Measurements from ENCODE around the gene GMDS. TPM values are rescaled to one million over a fixed set of nuclear protein-coding genes. Genes with fewer than 3 reads are reported as not detected.

The GMDS gene
- total RNA-seq, 1 donor from 2014 or later: 12.6 TPM

GRCh38 chr6:1890071-1890470, 355.3 kb downstream of the GMDS start:
- peak; percentile 12 for DNase-seq

DNA sequence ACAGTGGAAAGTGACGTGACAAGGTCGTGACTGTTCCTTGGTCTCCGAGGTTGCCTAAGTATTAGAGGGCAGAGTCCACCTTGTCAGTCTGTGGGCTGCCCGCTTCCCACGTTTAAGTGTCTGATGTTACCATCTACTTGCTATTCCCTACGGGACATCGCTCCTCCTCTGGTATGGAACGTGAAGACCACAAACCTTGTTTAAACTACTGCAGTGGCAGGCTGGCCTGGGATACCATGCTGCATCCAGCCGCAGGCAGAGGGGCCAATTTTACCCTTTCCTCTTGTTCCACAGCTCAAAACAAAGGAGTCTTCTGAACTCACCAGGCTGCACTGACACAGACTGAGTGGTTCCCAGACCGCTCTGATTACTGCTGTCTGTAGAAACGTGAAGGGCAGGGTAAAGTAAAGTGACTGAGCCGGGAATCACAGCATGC, 359.8 kb downstream of the GMDS start:
- no peak for DNase-seq

DNA sequence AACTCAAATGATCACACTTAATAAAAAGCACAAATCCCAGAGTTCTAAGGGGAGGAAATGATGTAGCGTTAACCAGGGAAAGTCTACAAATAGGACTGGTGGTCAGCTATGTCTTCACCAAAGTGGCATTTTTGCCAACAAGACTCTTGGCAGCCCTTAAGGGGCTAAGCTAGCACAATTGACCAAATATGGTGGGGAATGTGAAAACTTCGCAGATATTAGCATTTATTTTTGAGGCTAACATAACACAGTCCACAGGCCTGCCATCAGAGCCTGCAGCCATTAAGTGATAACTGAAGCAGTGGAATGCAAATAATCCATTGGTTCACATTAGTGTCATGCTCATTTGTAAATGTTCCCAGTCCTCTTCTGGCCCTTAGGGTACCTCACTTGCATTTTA, 361.1 kb downstream of the GMDS start:
- no peak for DNase-seq

GRCh38 chr6:1878330-1878729, 367.1 kb downstream of the GMDS start:
- no peak for DNase-seq

GRCh38 chr6:1873781-1874180, 371.6 kb downstream of the GMDS start:
- DNase-seq: no peak

DNA sequence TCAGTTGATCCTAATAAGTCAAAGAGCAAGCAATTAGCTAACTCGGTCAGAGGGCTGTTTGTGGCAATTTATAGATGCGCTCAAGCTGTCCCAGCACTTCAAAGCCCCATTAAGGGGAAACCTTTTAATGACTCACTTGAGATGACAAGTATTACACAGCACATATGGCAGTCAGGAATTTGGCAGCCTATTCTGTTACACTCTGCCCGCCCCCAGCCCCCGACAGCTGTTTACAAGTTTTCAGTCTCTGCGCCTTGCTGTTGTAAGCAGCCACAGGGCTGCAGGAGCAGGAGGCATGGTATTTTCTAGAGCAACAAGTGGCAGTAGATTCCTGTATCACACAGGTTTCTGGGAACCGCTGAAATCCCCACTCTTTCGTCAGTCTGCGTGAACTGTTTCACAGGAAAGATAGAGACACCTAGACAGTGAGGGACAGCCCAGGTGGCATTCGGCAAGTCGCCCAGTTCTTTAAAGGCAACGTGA, 372.7 kb downstream of the GMDS start:
- peak; percentile 25 for DNase-seq

- DNase-seq: no peak
Measured at GRCh38 chr6:1871724-1872315, 373.6 kb downstream of the GMDS start.

DNA sequence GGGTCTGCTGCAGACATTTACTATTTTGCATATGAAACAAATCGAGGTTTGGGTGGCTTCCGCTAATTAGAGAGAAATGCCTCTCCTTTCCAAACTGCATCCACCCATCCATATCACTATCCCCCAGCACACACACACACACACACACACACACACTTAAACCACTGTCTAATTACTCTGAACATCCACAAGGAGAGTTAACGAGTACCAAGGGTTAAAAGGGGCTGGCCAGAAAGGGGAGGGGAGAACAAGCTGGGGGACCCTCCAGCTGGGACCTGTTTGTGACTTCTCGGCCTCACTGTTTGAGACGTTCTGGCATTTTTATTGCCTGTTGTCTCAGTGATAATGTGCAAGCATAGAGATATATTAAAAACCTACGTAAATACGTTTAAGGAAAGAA, 374.5 kb downstream of the GMDS start:
- DNase-seq: no peak

DNA sequence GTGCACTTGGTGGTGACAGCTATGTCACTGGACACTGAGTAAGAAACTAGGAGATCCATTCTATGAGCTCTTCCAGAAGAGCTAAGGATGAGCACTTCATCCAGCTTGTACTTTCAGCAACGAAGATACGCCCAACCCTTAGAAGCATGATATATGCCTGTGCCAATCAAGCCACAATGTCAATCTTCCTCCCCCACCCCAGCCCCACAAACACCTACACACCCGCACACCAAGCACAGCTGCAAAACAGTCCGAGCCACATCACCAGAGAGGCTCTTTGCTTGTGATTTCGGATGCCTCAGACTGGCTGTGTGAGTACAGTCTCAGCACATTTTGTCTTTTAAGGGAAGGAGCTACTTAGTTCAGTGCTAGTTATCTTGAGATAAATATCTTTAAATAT, 375.2 kb downstream of the GMDS start:
- DNase-seq: no peak

- no peak for DNase-seq
Measured at GRCh38 chr6:1869769-1870168, 375.6 kb downstream of the GMDS start.

DNA sequence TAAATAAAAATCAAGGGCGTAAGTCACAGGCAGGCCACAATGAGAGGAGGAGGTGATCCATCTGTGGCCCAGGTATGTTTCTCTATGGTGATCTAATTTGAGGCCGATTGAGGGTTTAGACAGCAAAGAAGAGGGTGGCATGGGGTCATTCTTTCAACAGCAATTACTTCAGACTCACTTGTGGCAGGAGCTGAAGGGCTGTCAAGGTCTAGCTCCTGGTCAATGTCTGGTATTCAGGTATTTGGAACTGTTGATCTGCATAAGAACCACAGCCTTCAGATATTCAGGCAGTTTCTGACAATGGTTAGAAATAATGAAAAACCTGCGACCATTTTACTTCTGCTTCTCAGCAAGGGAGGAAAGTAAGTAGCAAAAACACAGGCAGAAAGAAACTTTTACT, 376.1 kb downstream of the GMDS start:
- no peak for DNase-seq

- no peak for DNase-seq
Measured at GRCh38 chr6:1868561-1869261, 376.7 kb downstream of the GMDS start.

DNA sequence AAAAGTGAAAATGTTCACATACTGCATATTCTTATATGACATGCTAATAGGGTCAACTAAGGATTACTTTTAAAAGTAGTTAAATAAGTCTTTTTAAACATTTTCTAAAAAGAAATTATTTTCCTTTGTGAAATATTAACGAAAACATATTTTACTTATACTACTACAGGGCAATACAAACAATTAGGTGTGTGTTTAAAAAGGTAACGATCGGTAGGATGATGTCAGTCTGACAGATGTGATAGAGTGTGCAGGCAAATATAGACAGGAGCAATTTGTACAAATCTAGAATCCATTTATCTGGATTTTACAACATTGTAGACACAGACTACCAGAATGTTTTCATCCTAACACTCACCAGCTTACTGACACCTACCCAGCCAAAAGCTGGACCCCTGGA, 378.2 kb downstream of the GMDS start:
- DNase-seq: no peak

GRCh38 chr6:1865585-1865984, 379.8 kb downstream of the GMDS start:
- DNase-seq: no peak

DNA sequence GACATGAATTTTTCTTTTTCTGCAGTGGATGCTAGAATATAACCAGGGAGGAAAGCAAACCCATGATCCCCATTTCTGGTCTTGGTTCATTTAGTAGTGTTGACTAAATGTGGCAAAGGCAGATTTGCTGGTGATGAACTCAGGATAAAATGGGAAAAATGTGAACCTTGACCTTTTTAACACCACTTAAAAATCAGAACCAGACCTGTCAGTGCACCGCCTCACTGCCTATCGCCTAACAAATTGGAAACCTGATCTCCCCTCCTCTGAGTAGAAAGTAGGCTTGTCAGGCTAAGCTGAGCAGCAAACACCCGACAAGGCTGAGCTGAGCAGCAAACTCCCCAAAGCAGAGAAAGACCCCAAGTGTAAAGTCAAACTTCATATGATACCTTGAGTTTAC, 380.9 kb downstream of the GMDS start:
- DNase-seq: no peak

DNA sequence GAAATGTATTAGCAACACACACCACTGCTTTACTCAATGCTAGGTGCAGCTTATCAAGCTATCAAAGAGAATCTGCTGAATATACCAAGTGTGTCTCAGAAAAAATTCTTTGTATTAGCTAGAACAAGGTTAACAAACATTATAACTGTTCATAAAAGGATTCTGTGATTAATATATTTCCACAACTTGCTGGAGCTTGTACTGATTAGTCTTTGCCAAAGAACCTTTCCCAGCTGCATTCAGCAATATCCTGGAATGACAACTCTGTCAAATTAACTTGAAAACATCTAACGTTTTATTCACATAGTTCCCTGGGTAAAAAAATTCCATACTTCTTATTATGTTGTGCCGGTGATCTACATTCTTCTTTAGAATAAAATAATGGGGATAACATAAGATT, 383.0 kb downstream of the GMDS start:
- no peak for DNase-seq

DNA sequence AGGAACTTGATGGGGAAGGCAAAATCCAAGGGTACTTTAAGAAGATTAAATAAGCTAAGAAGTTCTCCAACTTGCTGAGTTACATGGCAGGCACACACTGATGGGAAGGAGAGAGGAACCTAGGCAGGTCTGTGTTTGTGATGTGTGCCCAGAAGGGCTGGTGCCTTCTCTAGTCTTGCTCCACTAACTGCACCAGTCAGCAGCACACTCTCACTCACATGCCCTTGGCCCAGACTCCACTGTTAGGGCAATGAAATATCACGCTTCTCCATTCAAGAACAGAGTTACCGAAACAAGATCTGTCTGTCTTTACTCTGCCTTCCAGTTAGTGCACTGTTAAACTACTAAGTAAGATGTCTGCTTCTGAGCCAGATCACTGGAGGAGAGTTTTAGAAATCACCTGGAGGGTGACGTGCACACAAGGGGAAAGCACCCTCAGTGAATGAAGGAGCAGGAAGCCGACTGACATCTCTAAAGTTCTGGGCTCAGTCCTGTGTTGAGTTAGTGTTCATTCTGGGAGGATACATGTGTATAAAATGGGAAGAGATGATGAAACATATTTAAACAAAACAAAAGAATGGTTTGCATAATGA, 384.6 kb downstream of the GMDS start:
- DNase-seq: no peak

- DNase-seq: no peak
Measured at GRCh38 chr6:1858859-1859258, 386.5 kb downstream of the GMDS start.

- DNase-seq: no peak
Measured at GRCh38 chr6:1858196-1858595, 387.2 kb downstream of the GMDS start.

GRCh38 chr6:1856381-1856780, 389.0 kb downstream of the GMDS start:
- peak; percentile 63 for DNase-seq

- DNase-seq: no peak
Measured at GRCh38 chr6:1855890-1856289, 389.5 kb downstream of the GMDS start.

- no peak for DNase-seq
Measured at GRCh38 chr6:1854296-1854695, 391.1 kb downstream of the GMDS start.

DNA sequence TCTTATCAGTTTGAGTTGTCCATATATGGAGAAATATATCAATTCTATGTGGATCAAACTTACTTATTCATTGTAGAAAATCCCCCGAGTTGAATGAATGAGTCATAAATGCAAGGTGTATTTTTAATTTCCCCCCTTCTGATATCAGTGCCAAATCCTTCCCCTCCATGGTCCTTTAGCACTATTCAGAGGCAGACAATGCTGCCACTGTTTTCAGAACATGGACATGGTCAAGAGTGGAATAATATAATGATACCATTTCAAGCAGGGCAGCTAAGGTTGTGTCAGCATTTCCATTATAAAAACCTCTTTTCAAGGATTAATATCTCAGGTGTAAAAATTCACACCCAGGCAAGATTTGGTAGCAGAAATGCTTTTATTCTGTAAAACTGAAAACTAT, 391.6 kb downstream of the GMDS start:
- DNase-seq: no peak
